BJ (cell line): ENCODE results near the gene CALCA. TPM values are rescaled to one million over a fixed set of nuclear protein-coding genes. Genes with fewer than 3 reads are reported as not detected.

ENCODE experiments used
- CTCF ChIA-PET: fragments of 350-600 bp; formaldehyde crosslinking; extraction: SDS; loops from one replicate; lab custom pipeline; 2021; ENCODE audit warnings: antibody characterized with exemption, inconsistent platforms; lab: Yijun Ruan, JAX
- POLR2A ChIA-PET: fragments of 300-600 bp; sonication (Branson Sonifier 250); formaldehyde crosslinking; extraction: SDS; loops from one replicate; lab custom pipeline; 2021; ENCODE audit warnings: antibody characterized with exemption; lab: Charles Lee
- DNase-seq: peaks from one replicate; pipeline ENCODE4 v3.0.0-alpha.2; 2011; ENCODE audit warnings: low read depth
- H3K27me3 ChIP-seq: 2 replicates; pipeline ENCODE4 v1.6.0; 2011; ENCODE audit warnings: low read length; ENCODE audit not compliant: control insufficient read depth, insufficient read depth
- H3K36me3 ChIP-seq: 2 replicates; pipeline ENCODE4 v1.5.1; 2011; ENCODE audit warnings: low read length; ENCODE audit not compliant: control insufficient read depth, insufficient read depth
- H3K4me3 ChIP-seq: 2 replicates; pipeline ENCODE4 v1.5.1; 2011; ENCODE audit warnings: low read depth, mild to moderate bottlenecking, control low read depth, low read length
- CTCF ChIP-seq: IDR thresholded peaks from 2 replicates; pipeline ENCODE4 v1.5.1; 2011; ENCODE audit warnings: low read depth, mild to moderate bottlenecking, control low read depth, inconsistent platforms, low read length, moderate library complexity; ENCODE audit not compliant: insufficient read depth
- polyA plus RNA-seq: library from polyadenylated mRNA; depleted of rRNA; stranded (reverse); fragments of >200 nt; gene quantifications from 2 replicates; pipeline ENCODE4 v1.2.3, GENCODE V29; 2011

Gene CALCA
- polyA plus RNA-seq, 1 experiment: not detected

DNA sequence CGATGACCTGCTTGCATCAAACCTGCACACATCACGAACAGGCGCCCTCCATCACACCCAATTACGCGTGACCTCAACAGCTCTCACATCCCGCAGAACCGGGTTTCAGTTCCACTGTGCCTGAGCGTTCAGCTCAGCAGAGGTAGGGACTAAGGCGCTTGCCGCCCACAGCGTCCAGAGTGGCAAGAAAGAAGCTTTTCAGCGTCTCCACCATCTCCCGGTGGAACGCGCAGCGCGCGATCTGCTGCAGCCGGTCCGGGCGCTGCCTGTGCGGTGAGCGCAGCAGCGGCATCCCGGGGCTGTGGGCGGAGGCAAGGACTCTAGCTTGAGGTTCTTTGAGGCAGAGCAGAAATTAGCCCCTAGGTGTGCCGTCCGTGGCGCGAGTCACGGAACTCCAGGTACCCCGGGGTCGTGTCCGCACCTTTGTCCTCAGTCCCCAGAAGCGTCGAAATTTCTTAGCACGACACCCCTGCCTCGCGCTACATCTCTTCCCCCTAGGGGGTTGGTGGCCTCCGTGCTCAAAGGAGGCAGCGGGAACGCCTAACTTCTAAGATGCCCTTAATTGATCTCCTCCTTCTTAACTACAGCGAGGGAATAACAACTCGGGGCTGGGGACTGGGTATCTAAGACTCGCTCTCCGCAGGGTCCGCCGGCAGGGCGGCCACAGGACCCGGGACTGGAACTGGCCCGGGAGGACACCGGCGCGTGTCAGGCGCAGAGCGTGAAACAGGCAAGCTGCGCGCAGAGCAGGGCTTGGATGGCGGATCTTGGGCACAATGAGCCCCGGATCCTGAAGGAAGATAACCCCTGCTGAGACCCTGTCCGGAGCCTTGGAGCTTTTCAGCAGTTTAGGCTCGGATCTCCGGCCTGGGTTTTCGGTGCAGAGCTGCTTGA is 1.7 kb upstream of the CALCA start:
- TF ChIP-seq CTCF: no peak
- no peaks in the 10 kb centered on the region for H3K36me3 ChIP-seq
- no peak for DNase-seq
- ChIA-PET CTCF (interaction anchor here (0.6 to 1.9 kb wide), 9 partner anchors 10 to 238 kb away, joined by 3 to 11 read pairs (median 3); no protein-coding TSS in a partner anchor), POLR2A (no interaction called here)
- H3K27me3 ChIP-seq: peaks cover 45% of the 10 kb centered on the region
- no peak overlapping the region for H3K4me3 ChIP-seq

DNA sequence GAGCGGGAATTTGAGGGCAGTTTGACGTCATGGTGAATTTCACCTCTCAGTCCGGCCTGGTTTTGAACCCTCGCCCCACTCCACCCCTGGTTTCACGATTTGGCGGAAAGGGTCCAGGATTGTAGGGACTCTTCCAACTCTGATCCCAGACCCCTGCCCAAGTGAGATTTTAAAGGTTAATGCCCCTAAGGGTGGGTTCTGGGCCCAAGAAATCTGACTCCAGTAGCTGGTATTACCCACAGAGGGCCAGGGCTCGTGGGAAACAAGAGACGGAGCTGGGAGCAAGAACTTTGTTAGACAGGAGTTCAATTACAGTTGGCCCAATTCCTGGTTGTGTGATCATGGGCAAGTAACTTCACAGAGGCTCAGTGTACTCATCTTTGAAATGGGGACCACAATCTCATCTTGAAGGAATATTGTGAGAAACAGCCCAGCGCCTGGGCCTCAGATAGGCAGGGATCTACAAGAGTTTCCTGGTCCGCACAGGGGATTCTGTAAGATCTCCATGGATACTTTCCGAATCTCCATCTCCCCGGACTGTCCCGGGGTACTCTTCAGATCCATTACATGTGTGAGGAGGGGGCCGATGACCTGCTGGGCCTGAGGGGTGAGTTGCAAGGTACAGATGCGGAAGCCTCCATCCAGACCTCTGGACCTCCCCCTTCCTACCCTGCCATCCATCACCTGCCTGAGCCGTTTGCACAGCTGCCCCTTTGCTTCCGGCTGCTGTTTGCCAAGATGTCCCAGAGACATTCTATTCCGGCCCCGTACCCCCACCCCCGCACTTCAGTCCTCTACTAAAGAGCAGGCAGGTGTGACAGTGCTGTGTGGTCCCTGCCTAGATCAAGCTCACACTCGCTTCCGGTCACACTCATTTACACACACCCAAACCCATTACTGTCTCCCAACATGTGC is 687 bp upstream of the CALCA start:
- ChIA-PET CTCF (interaction anchor here (1.9 kb wide), 1 partner anchor 102 kb away, joined by 11 read pairs; no protein-coding TSS in a partner anchor), POLR2A (no interaction called here)
- no peak for DNase-seq
- no peak for TF ChIP-seq CTCF
- H3K4me3 ChIP-seq: no peak overlapping the region
- no peaks in the 10 kb centered on the region for H3K36me3 ChIP-seq
- peaks cover 45% of the 10 kb centered on the region for H3K27me3 ChIP-seq

DNA sequence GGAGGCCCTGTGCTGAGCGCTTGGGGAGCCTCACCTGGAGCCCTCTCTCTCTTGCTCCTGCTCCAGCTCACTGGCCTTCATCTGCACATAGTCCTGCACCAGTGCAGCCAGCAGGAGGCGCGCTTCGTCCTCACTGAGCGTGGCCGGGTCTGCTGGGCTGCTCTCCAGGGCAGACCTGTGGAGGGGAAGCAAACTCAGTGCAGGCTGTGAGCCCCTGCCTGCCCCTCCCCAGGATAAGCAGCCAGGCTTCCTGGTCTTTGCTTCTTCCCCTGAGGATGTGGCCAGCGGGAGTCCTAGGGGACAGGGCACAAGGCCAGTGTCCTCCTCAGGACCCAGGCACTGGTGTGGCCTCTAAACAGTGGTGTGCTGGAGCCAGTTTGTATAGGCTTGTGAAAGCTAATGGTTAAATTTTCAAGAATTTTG is 2.2 kb downstream of the CALCA start:
- POLR2A ChIA-PET: no interaction called here
- peaks cover 38% of the 10 kb centered on the region for H3K27me3 ChIP-seq
- no peaks in the 10 kb centered on the region for H3K36me3 ChIP-seq
- CTCF ChIA-PET: interaction anchor here (0.6 to 1.3 kb wide), 4 partner anchors 31 to 233 kb away, joined by 3 read pairs; no protein-coding TSS in a partner anchor
- peak; percentile 57 for TF ChIP-seq CTCF
- no peak overlapping the region for H3K4me3 ChIP-seq
- DNase-seq: no peak

DNA sequence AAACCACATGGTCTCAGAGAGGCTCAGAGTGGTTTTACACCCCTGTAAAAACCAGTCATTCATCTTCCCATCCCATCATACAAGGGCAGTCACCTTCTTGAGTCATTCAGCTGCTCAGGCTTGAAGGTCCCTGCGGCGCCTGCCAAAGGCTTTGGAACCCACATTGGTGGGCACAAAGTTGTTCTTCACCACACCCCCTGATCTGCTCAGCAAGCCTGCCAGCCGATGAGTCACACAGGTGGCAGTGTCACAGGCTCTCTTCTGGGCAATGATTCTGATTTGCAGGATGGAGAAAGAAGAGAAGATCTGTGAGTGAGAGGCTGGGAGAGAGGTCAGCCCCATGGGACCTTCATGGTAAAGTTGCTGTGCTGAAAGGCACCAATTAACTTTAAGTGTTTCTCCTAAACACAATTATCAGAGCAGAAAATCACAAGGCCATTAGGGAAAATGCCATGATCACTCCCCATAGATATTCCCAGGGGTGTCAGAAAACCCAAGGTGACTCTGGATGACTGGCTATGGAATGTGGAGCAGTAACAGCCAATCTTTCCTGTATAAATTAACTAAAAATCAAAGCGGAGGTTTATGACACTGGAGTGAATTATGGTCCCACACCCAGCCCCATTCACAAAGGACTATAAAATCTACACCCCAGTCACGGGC is 4.4 kb downstream of the CALCA start:
- Histone ChIP-seq H3K36me3 (no peaks in the 10 kb centered on the region), H3K4me3 (no peak overlapping the region), H3K27me3 (peaks cover 16% of the 10 kb centered on the region)
- no peak for DNase-seq
- no peak for TF ChIP-seq CTCF
- ChIA-PET CTCF (interaction anchor here (1.1 kb wide), 1 partner anchor 38 kb away, joined by 3 read pairs; no protein-coding TSS in a partner anchor), POLR2A (no interaction called here)
